Activated T-cell treated with anti-CD3 and anti-CD28 coated beads for 4 hours (primary cell): ENCODE data around the gene SPRR4.
"Not testable (repeated sequence)": the region's sequence is repeated elsewhere in the genome, so short reads cannot be mapped to it uniquely, and the experiment has no call there.

Experiments used
- DNase-seq: peaks from one replicate; pipeline ENCODE4 v3.0.0-alpha.2; 2020

Gene SPRR4

GRCh38 chr1:152967201-152967600 lies 3.2 kb upstream of the SPRR4 start:
- DNase-seq = no peak

- no peak for DNase-seq
Observed at GRCh38 chr1:152968248-152968647, 2.2 kb upstream of the SPRR4 start.

- no peak for DNase-seq
Observed at GRCh38 chr1:152969036-152969435, 1.4 kb upstream of the SPRR4 start.

GRCh38 chr1:152972196-152972886 lies 1.9 kb downstream of the SPRR4 start:
- DNase-seq = no peak

GRCh38 chr1:152976688-152977087 lies 6.2 kb downstream of the SPRR4 start:
- DNase-seq = no peak

GRCh38 chr1:152977614-152978013 lies 7.2 kb downstream of the SPRR4 start:
- no peak for DNase-seq

GRCh38 chr1:152980676-152981075 lies 10.2 kb downstream of the SPRR4 start:
- DNase-seq = no peak

GRCh38 chr1:152981146-152981871 lies 10.9 kb downstream of the SPRR4 start:
- no peak for DNase-seq

GRCh38 chr1:152982076-152982475 lies 11.6 kb downstream of the SPRR4 start:
- DNase-seq = no peak

- no peak for DNase-seq
Observed at GRCh38 chr1:152983234-152983633, 12.8 kb downstream of the SPRR4 start.

- no peak for DNase-seq
Observed at GRCh38 chr1:152983743-152984142, 13.3 kb downstream of the SPRR4 start, which contains the start of gene SPRR1A. TSS of gene SPRR1A (plus strand) at chr1:152984081. CDS start at chr1:152985231, 1,150 bp downstream.

- no peak for DNase-seq
Observed at GRCh38 chr1:152986578-152986977, 16.1 kb downstream of the SPRR4 start.

GRCh38 chr1:152993186-152993585 lies 22.7 kb downstream of the SPRR4 start:
- no peak for DNase-seq

- no peak for DNase-seq
Observed at GRCh38 chr1:152995842-152996241, 25.4 kb downstream of the SPRR4 start.

- no peak for DNase-seq
Observed at GRCh38 chr1:152996633-152997400, 26.4 kb downstream of the SPRR4 start.

GRCh38 chr1:152997901-152998300 lies 27.5 kb downstream of the SPRR4 start:
- DNase-seq = no peak

- DNase-seq = no peak
Observed at GRCh38 chr1:152998476-152998875, 28.0 kb downstream of the SPRR4 start.

- no peak for DNase-seq
Observed at GRCh38 chr1:152999818-153000217, 29.4 kb downstream of the SPRR4 start.

GRCh38 chr1:153000294-153000693 lies 29.8 kb downstream of the SPRR4 start:
- no peak for DNase-seq

GRCh38 chr1:153001382-153001781 lies 30.9 kb downstream of the SPRR4 start, which contains the start of gene SPRR3:
TSS of gene SPRR3 (plus strand) at chr1:153001749. CDS start at chr1:153003021, 1,272 bp downstream.
- DNase-seq = no peak

- DNase-seq = not testable (repeated sequence)
Observed at GRCh38 chr1:153011235-153011758, 40.8 kb downstream of the SPRR4 start.

- not testable (repeated sequence) for DNase-seq
Observed at GRCh38 chr1:153021829-153022228, 51.4 kb downstream of the SPRR4 start.
